NK-92 treated with Interleukin-12 subunit alpha and Interleukin-12 subunit beta, amount 100 ng/mL, for 24 hours (cell line): ENCODE data around the gene ATAD2B.

Experiments
- DNase-seq: peaks from one replicate; lab custom pipeline; 2025; lab: John Stamatoyannopoulos, UW

Gene ATAD2B

DNA sequence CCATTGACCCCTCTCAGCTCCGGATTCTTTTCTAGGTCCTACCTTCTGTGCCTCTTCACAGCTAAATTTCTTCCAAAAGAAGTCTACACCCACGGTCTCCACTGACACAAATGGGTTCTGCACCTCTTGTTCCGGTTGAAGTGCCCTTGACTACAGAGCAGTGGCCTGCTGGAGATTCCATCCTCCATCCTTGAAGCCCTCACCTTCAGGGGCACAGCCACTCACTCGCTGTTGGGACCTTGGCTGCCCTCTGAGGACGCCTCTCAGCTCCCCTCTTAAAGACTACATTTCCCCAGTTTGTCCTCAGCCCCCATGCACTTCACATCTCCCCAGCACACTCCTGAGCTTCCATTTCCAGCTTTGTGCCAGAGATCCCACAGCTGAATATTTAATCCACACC, 226.3 kb downstream of the ATAD2B start:
- DNase-seq = no peak

DNA sequence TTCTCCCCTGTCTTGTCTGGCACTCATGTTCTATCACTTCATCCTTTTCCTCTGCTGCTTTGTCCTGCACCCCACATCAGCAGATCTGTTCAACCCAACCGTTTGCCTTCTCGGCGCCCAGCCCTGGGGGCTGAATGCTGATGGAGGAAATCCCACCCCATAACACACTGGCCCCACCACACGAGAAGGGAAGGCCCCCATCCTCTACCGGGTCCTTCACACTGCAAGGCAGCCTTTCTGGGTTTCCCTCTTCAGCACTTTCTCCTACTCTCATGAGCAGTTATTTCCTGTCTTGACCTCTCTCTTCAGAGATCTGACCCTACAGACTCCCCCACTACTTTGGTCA, 227.4 kb downstream of the ATAD2B start:
- DNase-seq = no peak

DNA sequence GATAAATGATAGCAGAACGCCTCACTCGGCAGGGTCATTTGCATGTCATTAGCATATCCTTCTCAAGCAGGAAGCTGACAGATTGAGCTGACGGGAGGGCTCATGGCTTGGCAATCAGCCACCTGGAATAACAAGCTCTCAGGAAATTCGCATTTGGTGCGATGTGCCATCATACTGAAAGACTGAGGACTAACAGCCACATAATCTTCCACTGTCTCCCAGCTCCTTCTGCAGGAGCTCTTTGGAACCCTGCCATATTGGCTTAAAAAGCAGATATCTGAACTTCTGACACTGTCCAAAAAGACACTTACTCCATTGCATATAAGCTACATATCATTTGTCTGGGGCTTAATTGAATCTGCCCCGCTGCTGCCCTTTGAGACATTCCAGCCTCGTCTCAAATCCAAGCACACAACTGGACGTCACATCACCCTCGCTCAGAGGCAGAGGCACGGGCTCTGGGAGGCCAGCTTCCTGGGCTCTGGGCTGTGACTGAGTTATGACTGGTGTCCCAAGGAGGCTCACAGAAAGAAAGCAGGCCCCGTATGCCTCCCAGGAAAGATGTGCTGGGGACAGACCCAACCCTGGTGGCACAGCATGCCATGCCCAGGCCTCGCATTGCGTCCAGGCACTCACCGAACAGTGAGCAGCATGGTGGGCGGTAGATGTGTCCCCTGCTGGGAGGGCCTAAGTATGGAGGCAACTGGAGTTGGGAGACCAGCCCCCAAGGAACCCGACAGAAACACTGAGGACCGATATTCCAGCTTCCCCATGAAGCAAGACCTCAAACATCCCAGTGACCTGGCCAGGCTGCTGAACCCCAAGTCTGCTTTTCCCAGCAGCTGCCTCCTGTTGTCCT, 228.0 kb downstream of the ATAD2B start:
- DNase-seq = no peak
